H1 (cell line): ENCODE results near the gene MPP4. TPM values are rescaled to one million over a fixed set of nuclear protein-coding genes. Genes with fewer than 3 reads are reported as not detected.

Experiments used
- CTCF ChIA-PET: fragments of 300-600 bp; sonication (Branson Sonifier 250); formaldehyde crosslinking; loops from one replicate; lab custom pipeline; 2021; ENCODE audit not compliant: partially characterized antibody; lab: Charles Lee
- POLR2A ChIA-PET: fragments of 300-600 bp; sonication (Branson Sonifier 250); formaldehyde crosslinking; loops from one replicate; lab custom pipeline; 2021; ENCODE audit warnings: inconsistent platforms; ENCODE audit not compliant: partially characterized antibody; lab: Charles Lee
- DNase-seq, 2 experiments: peaks; one replicate each; pipeline versions ENCODE4 v3.0.0 to v3.0.0-alpha.2; 2010 to 2022; ENCODE audit warnings: low spot score in 2 of 2, low read depth in 1 of 2, mixed read lengths in 1 of 2
- FAIRE-seq: peaks from 2 replicates; lab custom pipeline; 2011; peaks lifted over from hg19 to GRCh38; lab: Jason Lieb, UNC
- H2AFZ ChIP-seq: 2 replicates; pipeline ENCODE4 v1.8.1; 2012; ENCODE audit warnings: low read length, inconsistent platforms
- H2AK5ac ChIP-seq: 2 replicates; pipeline ENCODE4 v1.6.1; 2013; ENCODE audit warnings: low read depth, low read length
- H2BK120ac ChIP-seq: replicated peaks from 2 replicates; pipeline ENCODE3; 2013; ENCODE audit warnings: low read depth, low read length, inconsistent platforms
- H2BK12ac ChIP-seq: 2 replicates; pipeline ENCODE4 v1.6.1; 2013; ENCODE audit warnings: low read depth, low read length
- H2BK15ac ChIP-seq: 2 replicates; pipeline ENCODE4 v1.6.1; 2013; ENCODE audit warnings: low read length
- H2BK20ac ChIP-seq: 2 replicates; pipeline ENCODE4 v1.6.1; 2013; ENCODE audit warnings: low read length
- H2BK5ac ChIP-seq: 2 replicates; pipeline ENCODE4 v1.6.1; 2013; ENCODE audit warnings: low read depth, low read length
- H3K14ac ChIP-seq: 2 replicates; pipeline ENCODE4 v1.6.1; 2013; ENCODE audit warnings: inconsistent platforms; ENCODE audit not compliant: insufficient read length
- H3K18ac ChIP-seq: 2 replicates; pipeline ENCODE4 v1.6.1; 2013; ENCODE audit warnings: low read length; ENCODE audit errors: extremely low read depth
- H3K23ac ChIP-seq: 2 replicates; pipeline ENCODE4 v1.6.1; 2013; ENCODE audit warnings: inconsistent platforms; ENCODE audit not compliant: insufficient read length
- H3K23me2 ChIP-seq: 2 replicates; pipeline ENCODE4 v1.6.1; 2013; ENCODE audit warnings: low read depth, low read length
- H3K27ac ChIP-seq: 2 replicates; pipeline ENCODE4 v1.6.1; 2011; ENCODE audit warnings: low read depth, low read length, inconsistent platforms
- H3K27me3 ChIP-seq, 4 experiments: replicated peaks in 1 of 4; 1 replicate in 1 of 4; 2 replicates in 3 of 4; pipeline versions ENCODE4 v1.6.1 to v1.8.1; 2011 to 2013; ENCODE audit warnings: low read length in 3 of 4, mild to moderate bottlenecking in 3 of 4, inconsistent platforms in 2 of 4, mixed read lengths in 2 of 4, moderate library complexity in 1 of 4; ENCODE audit not compliant: control insufficient read depth in 3 of 4, insufficient read depth in 3 of 4; ENCODE audit errors: extremely low read depth in 1 of 4
- H3K36me3 ChIP-seq, 4 experiments: 2 replicates each; pipeline versions ENCODE4 v1.6.1 to v1.8.1; 2011 to 2013; ENCODE audit warnings: mild to moderate bottlenecking in 4 of 4, low read length in 3 of 4, moderate library complexity in 2 of 4, control low read depth in 1 of 4, inconsistent platforms in 1 of 4; ENCODE audit not compliant: insufficient read depth in 4 of 4, control insufficient read depth in 2 of 4
- H3K4ac ChIP-seq: replicated peaks from 2 replicates; pipeline ENCODE3; 2013; ENCODE audit warnings: low read length, low read depth, mixed read lengths, inconsistent platforms; ENCODE audit not compliant: insufficient read length
- H3K4me1 ChIP-seq, 4 experiments: replicated peaks in 1 of 4; 1 replicate in 1 of 4; 2 replicates in 3 of 4; pipeline versions ENCODE4 v1.6.1 to v1.8.1; 2011 to 2013; ENCODE audit warnings: low read length in 3 of 4, inconsistent platforms in 2 of 4, mixed read lengths in 1 of 4; ENCODE audit not compliant: insufficient read depth in 4 of 4, control insufficient read depth in 3 of 4
- H3K4me2 ChIP-seq, 2 experiments: 2 replicates each; pipeline versions ENCODE4 v1.6.1 to v1.8.1; 2011 to 2013; ENCODE audit warnings: low read depth in 2 of 2, low read length in 2 of 2, control low read depth in 1 of 2, inconsistent platforms in 1 of 2, mild to moderate bottlenecking in 1 of 2; ENCODE audit not compliant: insufficient read depth in 1 of 2
- H3K4me3 ChIP-seq, 4 experiments: fragments of 200-600, 300-600 bp in 1 of 4; sonication (generic), shearing (Covaris generic), sonication (Bioruptor Twin) in 1 of 4; 2 replicates each; pipeline versions ENCODE4 v1.5.1 to v1.8.1; 2011 to 2016; ENCODE audit warnings: low read length in 4 of 4, low read depth in 3 of 4, control low read depth in 2 of 4, inconsistent platforms in 2 of 4, mild to moderate bottlenecking in 2 of 4, mixed read lengths in 1 of 4, moderate library complexity in 1 of 4; ENCODE audit not compliant: insufficient read depth in 2 of 4; ENCODE audit errors: extremely low read depth in 1 of 4
- H3K56ac ChIP-seq: replicated peaks from 2 replicates; pipeline ENCODE3; 2013; ENCODE audit warnings: low read depth, mild to moderate bottlenecking, mixed read lengths, low read length, inconsistent platforms; ENCODE audit not compliant: insufficient read length
- H3K79me1 ChIP-seq: 2 replicates; pipeline ENCODE4 v1.6.1; 2013; ENCODE audit warnings: low read depth, low read length, control low read depth
- H3K79me2 ChIP-seq, 2 experiments: 2 replicates each; pipeline versions ENCODE4 v1.6.1 to v1.8.1; 2012 to 2013; ENCODE audit warnings: low read length in 2 of 2, mild to moderate bottlenecking in 2 of 2, inconsistent platforms in 1 of 2; ENCODE audit not compliant: insufficient read depth in 2 of 2, control insufficient read depth in 1 of 2
- H3K9ac ChIP-seq, 4 experiments: replicated peaks in 1 of 4; 1 replicate in 1 of 4; 2 replicates in 3 of 4; pipeline versions ENCODE4 v1.6.1 to v1.8.1; 2011 to 2013; ENCODE audit warnings: low read depth in 3 of 4, low read length in 3 of 4, control low read depth in 2 of 4, mild to moderate bottlenecking in 2 of 4, moderate library complexity in 2 of 4, inconsistent platforms in 1 of 4; ENCODE audit errors: extremely low read depth in 1 of 4
- H3K9me3 ChIP-seq, 2 experiments: 2 replicates each; pipeline versions ENCODE4 v1.6.1 to v1.8.1; 2012 to 2013; ENCODE audit warnings: mild to moderate bottlenecking in 2 of 2, moderate library complexity in 2 of 2, control low read depth in 1 of 2, inconsistent platforms in 1 of 2, low read depth in 1 of 2, low read length in 1 of 2, mixed read lengths in 1 of 2; ENCODE audit not compliant: insufficient read depth in 2 of 2
- H4K20me1 ChIP-seq, 2 experiments: replicated peaks in 1 of 2; 2 replicates each; pipeline versions ENCODE3 to v1.8.1; 2011 to 2013; ENCODE audit warnings: inconsistent platforms in 2 of 2, low read length in 2 of 2, mild to moderate bottlenecking in 1 of 2; ENCODE audit not compliant: insufficient read depth in 2 of 2, control insufficient read depth in 1 of 2
- H4K5ac ChIP-seq: 2 replicates; pipeline ENCODE4 v1.6.1; 2013; ENCODE audit warnings: low read length, low read depth, mixed read lengths, inconsistent platforms; ENCODE audit not compliant: insufficient read length
- H4K8ac ChIP-seq: 2 replicates; pipeline ENCODE4 v1.8.0; 2013; ENCODE audit warnings: mild to moderate bottlenecking, moderate library complexity, low read length, inconsistent platforms; ENCODE audit not compliant: insufficient read depth; ENCODE audit errors: extremely low read depth
- H4K91ac ChIP-seq: replicated peaks from 2 replicates; pipeline ENCODE3; 2013; ENCODE audit warnings: low read length, mixed read lengths, inconsistent platforms; ENCODE audit not compliant: insufficient read length
- BCL11A ChIP-seq, 2 experiments: IDR thresholded peaks; one replicate each; pipeline ENCODE4 v1.6.1; 2011; ENCODE audit warnings: low read depth in 2 of 2, low read length in 2 of 2, mild to moderate bottlenecking in 2 of 2
- BRCA1 ChIP-seq: IDR thresholded peaks from 2 replicates; pipeline ENCODE4 v1.6.1; 2012; ENCODE audit warnings: low read depth, low read length, improper control_type of control experiment
- CBX8 ChIP-seq: fragments of 300-800, 300-1000 bp; sonication (generic); IDR thresholded peaks from 2 replicates; pipeline ENCODE4 v1.7.1; 2016; ENCODE audit warnings: low read depth, low read length, borderline replicate concordance
- CEBPB ChIP-seq: IDR thresholded peaks from 2 replicates; pipeline ENCODE4 v1.6.1; 2012; ENCODE audit warnings: low read depth, low read length
- EGR1 ChIP-seq: IDR thresholded peaks from 2 replicates; pipeline ENCODE4 v1.6.1; 2011; ENCODE audit warnings: low read depth, low read length, borderline replicate concordance
- NRF1 ChIP-seq: IDR thresholded peaks from 2 replicates; pipeline ENCODE4 v1.6.1; 2011; ENCODE audit warnings: mild to moderate bottlenecking, low read depth, low read length, improper control_type of control experiment
- RAD21 ChIP-seq, 2 experiments: IDR thresholded peaks in 1 of 2; conservative IDR thresholded peaks in 1 of 2; 2 replicates each; pipeline ENCODE4 v1.6.1; 2011; ENCODE audit warnings: low read depth in 2 of 2, low read length in 2 of 2, improper control_type of control experiment in 1 of 2, inconsistent platforms in 1 of 2, mild to moderate bottlenecking in 1 of 2, moderate library complexity in 1 of 2
- SAP30 ChIP-seq: fragments of 300-600 bp; sonication (generic); IDR thresholded peaks from 2 replicates; pipeline ENCODE4 v1.7.1; 2012; ENCODE audit warnings: low read length, moderate library complexity, mild to moderate bottlenecking, inconsistent platforms; ENCODE audit not compliant: insufficient read depth, insufficient replicate concordance
- SIRT6 ChIP-seq: IDR thresholded peaks from one replicate; pipeline ENCODE4 v1.7.1; 2012; ENCODE audit warnings: low read length, inconsistent platforms
- SUZ12 ChIP-seq: fragments of 200-600 bp; sonication (generic); IDR thresholded peaks from 2 replicates; pipeline ENCODE4 v1.6.1; 2012; ENCODE audit warnings: mild to moderate bottlenecking, inconsistent platforms, low read length, moderate library complexity, mixed read lengths
- TAF7 ChIP-seq: optimal IDR thresholded peaks from 2 replicates; pipeline ENCODE3; 2011; ENCODE audit warnings: low read depth, mild to moderate bottlenecking, inconsistent platforms, low read length, moderate library complexity, borderline replicate concordance
- TBP ChIP-seq: IDR thresholded peaks from 2 replicates; pipeline ENCODE4 v1.6.1; 2011; ENCODE audit warnings: low read depth, low read length, improper control_type of control experiment
- USF2 ChIP-seq: IDR thresholded peaks from 2 replicates; pipeline ENCODE4 v1.6.1; 2011; ENCODE audit warnings: low read length, improper control_type of control experiment
- WGBS, 2 experiments: shearing (Covaris generic) in 1 of 2; methylation state at CpG; one replicate each; pipeline versions ENCODE4 v1.1.6 to v1.1.7; 2013 to 2015; ENCODE audit warnings: low lambda C conversion rate in 2 of 2, mixed read lengths in 2 of 2, inconsistent platforms in 1 of 2, low coverage in 1 of 2, missing lambda C conversion rate in 1 of 2; ENCODE audit not compliant: insufficient replicate concordance in 2 of 2, insufficient coverage in 1 of 2, insufficient read length in 1 of 2; ENCODE audit errors: extremely low coverage in 1 of 2, missing lambda C conversion rate in 1 of 2; 5-methylcytosine and 5-hydroxymethylcytosine counted together
- polyA plus RNA-seq, 7 experiments: library from polyadenylated mRNA; depleted of rRNA in 3 of 7; stranded (reverse) in 5 of 7; unstranded in 2 of 7; fragments of >200 nt in 5 of 7; fragments of 200-250 nt in 2 of 7; gene quantifications; 1 replicate in 5 of 7; 2 replicates in 1 of 7; 4 replicates in 1 of 7; pipeline versions ENCODE4 v1.2.1 to v1.2.3, GENCODE V29; 2011 to 2013; ENCODE audit warnings: missing spikeins in 2 of 7, mixed read lengths in 2 of 7
- total RNA-seq: library from RNA; stranded (reverse); fragmentation: NEBNext Ultra II Directional; extraction: Animal tissue kit (Norgen Biotek cat#: 25700); gene quantifications from 2 replicates; pipeline ENCODE4 v1.2.1, GENCODE V29; 2021

Gene MPP4
- total and polyA plus RNA-seq, 2 of the 8 experiments (the other 6 are each of a cell fraction or from before 2014, with no cell fraction given) = not detected

DNA sequence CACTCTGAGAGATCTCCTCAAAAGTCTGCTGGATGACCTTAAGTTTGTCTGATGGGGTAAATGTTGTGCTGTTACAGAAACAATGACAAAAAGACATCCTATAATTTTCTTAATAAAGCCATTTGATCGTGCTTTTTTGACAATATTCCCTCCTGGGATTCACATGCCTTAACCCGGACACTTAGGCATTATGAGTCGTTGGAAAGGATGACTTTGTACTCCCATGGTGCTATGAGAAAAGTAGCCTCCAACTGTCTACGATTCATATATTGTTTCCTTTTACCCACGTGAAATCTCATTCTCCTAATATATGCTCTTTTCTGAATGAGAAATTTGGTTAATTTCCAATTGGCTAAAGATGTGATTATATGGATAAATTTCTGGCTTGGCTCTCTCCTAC, 6.1 kb upstream of the MPP4 start:
- Histone ChIP-seq H3K4me1 (peaks cover 0 to 10% (median 5%) of the 10 kb centered on the region in 4 experiments; a peak in 4 of 7 replicates), H2BK120ac (no peak overlapping the region), H2AK5ac (no peak overlapping the region), H4K5ac (no peak overlapping the region), H4K20me1 (no peaks in the 10 kb centered on the region), H3K9ac (no peak overlapping the region), H3K36me3 (peaks cover 0 to 45% (median 14%) of the 10 kb centered on the region in 4 experiments; a peak in 6 of 8 replicates), H3K9me3 (no peaks in the 10 kb centered on the region), H3K23ac (no peak overlapping the region), H3K56ac (no peak overlapping the region), H3K23me2 (no peaks in the 10 kb centered on the region), H2BK20ac (no peak overlapping the region), H3K14ac (no peak overlapping the region), H3K27ac (no peak overlapping the region), H4K91ac (no peak overlapping the region), H2BK5ac (no peak overlapping the region), H3K79me1 (no peaks in the 10 kb centered on the region), H3K27me3 (no peaks in the 10 kb centered on the region), H2AFZ (no peak overlapping the region), H2BK15ac (no peak overlapping the region), H3K18ac (no peak overlapping the region), H3K4me3 (no peak overlapping the region), H2BK12ac (no peak overlapping the region), H3K4ac (no peak overlapping the region), H3K79me2 (no peaks in the 10 kb centered on the region), H4K8ac (no peak overlapping the region), H3K4me2 (no peak overlapping the region)
- ChIA-PET CTCF (interaction anchor here (0.6 kb wide), 1 partner anchor 13 kb away, joined by 3 read pairs; no protein-coding TSS in a partner anchor), POLR2A (no interaction called here)
- no peak for DNase-seq
- no peak for FAIRE-seq
- WGBS, 2 experiments = 89% methylated on average over 5 of the region's 5 CpGs; no CpG with 5 or more reads in 1 of the 2 experiments
- TF ChIP-seq BRCA1 (no peak), SAP30 (no peak), SIRT6 (no peak), TAF7 (no peak), TBP (no peak), EGR1 (no peak), USF2 (no peak), RAD21 (IDR thresholded peaks at IDR 0.05 in 1 of 2, conservative IDR thresholded peaks at IDR 0.05 in 1 of 2; ENCODE audit: low read depth in 2 of 2, low read length in 2 of 2) (no peak), CBX8 (no peak), SUZ12 (no peak), CEBPB (no peak), NRF1 (no peak), BCL11A (IDR thresholded peaks at IDR 0.05; ENCODE audit: low read depth in 2 of 2, low read length in 2 of 2) (no peak)
